GM21381 (cell line): ENCODE measurements around the gene R3HCC1L.
"Not testable (repeated sequence)": the region's sequence is repeated elsewhere in the genome, so short reads cannot be mapped to it uniquely, and the experiment has no call there.

ENCODE experiments used
- ATAC-seq: cut with Tn5 transposase; IDR thresholded peaks from one replicate; pipeline ENCODE4 v1.9.1; 2021; ENCODE audit warnings: mild to moderate bottlenecking, moderate library complexity; ENCODE audit not compliant: unreplicated experiment

R3HCC1L gene

GRCh38 chr10:98128802-98129201, 5.7 kb upstream of the R3HCC1L start:
- ATAC-seq, result no peak

GRCh38 chr10:98131619-98132018, 2.8 kb upstream of the R3HCC1L start:
- ATAC-seq, result no peak

GRCh38 chr10:98133075-98133752, 1.2 kb upstream of the R3HCC1L start:
- peak; percentile 37 for ATAC-seq

GRCh38 chr10:98134117-98134430, 383 bp upstream of the R3HCC1L start:
- ATAC-seq, result no peak

GRCh38 chr10:98135222-98135899, 904 bp downstream of the R3HCC1L start:
- peak; percentile 4 for ATAC-seq

- ATAC-seq, result not testable (repeated sequence)
Observed at GRCh38 chr10:98136775-98137174, 2.3 kb downstream of the R3HCC1L start.

- no peak for ATAC-seq
Observed at GRCh38 chr10:98138031-98138430, 3.6 kb downstream of the R3HCC1L start.

- no peak for ATAC-seq
Observed at GRCh38 chr10:98139431-98139830, 5.0 kb downstream of the R3HCC1L start.

- ATAC-seq, result no peak
Observed at GRCh38 chr10:98141484-98142073, 7.1 kb downstream of the R3HCC1L start.

- no peak for ATAC-seq
Observed at GRCh38 chr10:98144985-98145384, 10.5 kb downstream of the R3HCC1L start.

GRCh38 chr10:98149858-98150257, 15.4 kb downstream of the R3HCC1L start:
- no peak for ATAC-seq

GRCh38 chr10:98150544-98150943, 16.1 kb downstream of the R3HCC1L start:
- no peak for ATAC-seq

- not testable (repeated sequence) for ATAC-seq
Observed at GRCh38 chr10:98152778-98153177, 18.3 kb downstream of the R3HCC1L start.

GRCh38 chr10:98153213-98153958, 18.9 kb downstream of the R3HCC1L start:
- not testable (repeated sequence) for ATAC-seq

GRCh38 chr10:98154076-98154475, 19.6 kb downstream of the R3HCC1L start:
- no peak for ATAC-seq

- ATAC-seq, result no peak
Observed at GRCh38 chr10:98158576-98158975, 24.1 kb downstream of the R3HCC1L start.

GRCh38 chr10:98163941-98164340, 29.5 kb downstream of the R3HCC1L start:
- ATAC-seq, result no peak

GRCh38 chr10:98167191-98167590, 32.7 kb downstream of the R3HCC1L start:
- peak; percentile 50 for ATAC-seq

- peak; percentile 67 for ATAC-seq
Observed at GRCh38 chr10:98168147-98168546, 33.7 kb downstream of the R3HCC1L start.

- no peak for ATAC-seq
Observed at GRCh38 chr10:98168766-98169165, 34.3 kb downstream of the R3HCC1L start.

GRCh38 chr10:98169379-98169778, 34.9 kb downstream of the R3HCC1L start:
- no peak for ATAC-seq
